Thoracic aorta (tissue), 2 donors: ENCODE measurements around the gene CFTR. TPM values are rescaled to one million over a fixed set of nuclear protein-coding genes. Genes with fewer than 3 reads are reported as not detected.

ENCODE experiments used
- ATAC-seq: fragments of 150-250 bp; one replicate; pipeline ENCODE4 v1.8.0; 2017; ENCODE audit warnings: low read depth; ENCODE audit not compliant: insufficient number of reproducible peaks, low FRiP score
- DNase-seq: peaks from one replicate; pipeline ENCODE4 v3.0.0-alpha.2; 2020; ENCODE audit warnings: low spot score
- H3K27ac ChIP-seq, 2 donors: fragments of 200-600 bp; sonication (generic); 1 replicate in 1 of 2; 2 replicates in 1 of 2; pipeline ENCODE4 v1.5.1; 2016; ENCODE audit warnings: mild to moderate bottlenecking in 2 of 2, moderate library complexity in 2 of 2
- H3K27me3 ChIP-seq: fragments of 200-600 bp; sonication (generic); replicated peaks from 2 replicates; pipeline ENCODE4 v1.6.0; 2016; ENCODE audit warnings: mild to moderate bottlenecking; ENCODE audit not compliant: insufficient read depth
- H3K36me3 ChIP-seq: fragments of 200-600 bp; sonication (generic); one replicate; pipeline ENCODE4 v1.5.1; 2016
- H3K4me1 ChIP-seq, 2 donors: fragments of 200-600 bp; sonication (generic); 1 replicate in 1 of 2; 2 replicates in 1 of 2; pipeline versions ENCODE4 v1.5.1 to v1.6.0; 2016; ENCODE audit warnings: low read depth in 2 of 2, mild to moderate bottlenecking in 1 of 2; ENCODE audit not compliant: control insufficient read depth in 1 of 2
- H3K4me3 ChIP-seq: fragments of 200-600 bp; sonication (generic); 2 replicates; pipeline ENCODE4 v1.5.1; 2016; ENCODE audit warnings: mild to moderate bottlenecking
- H3K9me3 ChIP-seq: fragments of 200-600 bp; sonication (generic); 2 replicates; pipeline ENCODE4 v1.5.1; 2016
- total RNA-seq, 2 donors: library from RNA; depleted of rRNA; stranded (reverse); fragments of >200 nt; gene quantifications; one replicate each; pipeline versions ENCODE4 v1.1.0 to v1.2.3, GENCODE V29; 2016
- TF ChIP-seq, protein P1 (sequence below): fragments of 200-600 bp; sonication (generic); IDR thresholded peaks from one replicate; pipeline ENCODE4 v1.5.1; 2019; ENCODE audit warnings: antibody characterized with exemption

The CFTR gene
- total RNA-seq, 2 donors from 2014 or later = 0.68 TPM; not detected in 1

DNA sequence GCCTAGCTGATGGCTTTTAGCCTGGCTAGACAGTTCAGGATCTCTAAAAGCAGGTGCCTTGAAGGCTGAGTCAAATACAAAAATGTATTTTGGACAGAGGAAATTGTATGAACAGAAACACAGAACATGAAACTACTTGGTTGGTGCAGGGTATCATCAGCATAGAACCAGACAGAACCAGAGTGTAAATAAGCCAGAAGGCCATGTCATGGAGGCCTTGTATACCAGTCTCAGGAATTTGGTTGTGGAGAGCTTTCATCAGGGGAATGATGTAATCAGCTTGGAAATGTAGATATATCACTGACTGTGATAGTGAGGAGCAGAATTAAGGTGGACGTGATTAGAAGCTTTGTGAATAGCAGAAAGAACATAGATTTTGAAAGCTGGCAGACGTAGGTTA lies 82.9 kb downstream of the CFTR start:
- ATAC-seq (no peak), DNase-seq (no peak)
- Histone ChIP-seq H3K27me3 (no peaks in the 10 kb centered on the region), H3K27ac (no peak overlapping the region), H3K9me3 (no peaks in the 10 kb centered on the region), H3K4me1 (no peaks in the 10 kb centered on the region), H3K36me3 (no peaks in the 10 kb centered on the region), H3K4me3 (no peak overlapping the region)
- TF ChIP-seq, protein P1, sequence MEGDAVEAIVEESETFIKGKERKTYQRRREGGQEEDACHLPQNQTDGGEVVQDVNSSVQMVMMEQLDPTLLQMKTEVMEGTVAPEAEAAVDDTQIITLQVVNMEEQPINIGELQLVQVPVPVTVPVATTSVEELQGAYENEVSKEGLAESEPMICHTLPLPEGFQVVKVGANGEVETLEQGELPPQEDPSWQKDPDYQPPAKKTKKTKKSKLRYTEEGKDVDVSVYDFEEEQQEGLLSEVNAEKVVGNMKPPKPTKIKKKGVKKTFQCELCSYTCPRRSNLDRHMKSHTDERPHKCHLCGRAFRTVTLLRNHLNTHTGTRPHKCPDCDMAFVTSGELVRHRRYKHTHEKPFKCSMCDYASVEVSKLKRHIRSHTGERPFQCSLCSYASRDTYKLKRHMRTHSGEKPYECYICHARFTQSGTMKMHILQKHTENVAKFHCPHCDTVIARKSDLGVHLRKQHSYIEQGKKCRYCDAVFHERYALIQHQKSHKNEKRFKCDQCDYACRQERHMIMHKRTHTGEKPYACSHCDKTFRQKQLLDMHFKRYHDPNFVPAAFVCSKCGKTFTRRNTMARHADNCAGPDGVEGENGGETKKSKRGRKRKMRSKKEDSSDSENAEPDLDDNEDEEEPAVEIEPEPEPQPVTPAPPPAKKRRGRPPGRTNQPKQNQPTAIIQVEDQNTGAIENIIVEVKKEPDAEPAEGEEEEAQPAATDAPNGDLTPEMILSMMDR = no peak

DNA sequence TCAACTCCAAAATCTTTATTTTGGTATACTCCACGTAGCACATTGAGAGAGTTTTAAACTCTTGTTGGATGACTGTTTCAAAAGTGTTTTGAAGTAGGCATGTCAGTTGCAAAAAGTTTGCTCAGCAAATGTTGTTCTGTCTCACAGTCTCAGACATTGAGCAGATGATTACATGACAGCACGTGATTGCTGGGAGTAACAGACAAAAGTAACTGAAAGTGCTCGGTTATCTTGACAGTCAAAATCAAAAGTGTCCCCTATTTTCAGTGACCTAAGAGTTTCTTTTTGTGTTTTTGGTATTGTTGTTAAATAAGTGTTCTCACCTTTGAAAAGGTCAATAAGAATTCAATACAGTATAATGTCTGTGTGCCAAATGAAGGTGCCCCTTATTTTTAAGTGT lies 84.3 kb downstream of the CFTR start:
- Histone ChIP-seq H3K27ac (no peak overlapping the region), H3K27me3 (no peaks in the 10 kb centered on the region), H3K4me3 (no peak overlapping the region), H3K36me3 (no peaks in the 10 kb centered on the region), H3K4me1 (no peaks in the 10 kb centered on the region), H3K9me3 (no peaks in the 10 kb centered on the region)
- ATAC-seq (no peak), DNase-seq (no peak)
- TF ChIP-seq, protein P1 = no peak

DNA sequence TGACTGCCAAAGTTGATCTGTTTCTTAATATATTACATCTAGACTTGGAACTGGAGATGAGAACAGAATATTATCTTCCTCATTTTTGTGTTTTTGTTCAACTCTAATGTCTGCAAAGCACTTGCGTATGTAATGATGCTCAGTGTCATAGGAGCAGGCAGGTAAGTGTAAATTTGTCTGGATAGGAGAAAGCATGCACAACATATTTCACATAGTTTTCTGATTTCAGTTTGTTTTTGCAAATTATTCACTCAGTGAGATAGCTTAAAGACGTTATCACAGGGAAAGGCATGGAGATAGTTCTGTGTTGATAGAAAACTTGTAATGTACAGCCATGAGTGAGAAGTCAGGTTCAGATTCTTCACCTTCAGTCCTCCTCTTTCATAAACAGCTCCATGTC lies 84.8 kb downstream of the CFTR start:
- Histone ChIP-seq H3K9me3 (no peaks in the 10 kb centered on the region), H3K36me3 (no peaks in the 10 kb centered on the region), H3K4me3 (no peak overlapping the region), H3K4me1 (no peaks in the 10 kb centered on the region), H3K27me3 (no peaks in the 10 kb centered on the region), H3K27ac (no peak overlapping the region)
- DNase-seq (no peak), ATAC-seq (no peak)
- TF ChIP-seq, protein P1 = no peak

DNA sequence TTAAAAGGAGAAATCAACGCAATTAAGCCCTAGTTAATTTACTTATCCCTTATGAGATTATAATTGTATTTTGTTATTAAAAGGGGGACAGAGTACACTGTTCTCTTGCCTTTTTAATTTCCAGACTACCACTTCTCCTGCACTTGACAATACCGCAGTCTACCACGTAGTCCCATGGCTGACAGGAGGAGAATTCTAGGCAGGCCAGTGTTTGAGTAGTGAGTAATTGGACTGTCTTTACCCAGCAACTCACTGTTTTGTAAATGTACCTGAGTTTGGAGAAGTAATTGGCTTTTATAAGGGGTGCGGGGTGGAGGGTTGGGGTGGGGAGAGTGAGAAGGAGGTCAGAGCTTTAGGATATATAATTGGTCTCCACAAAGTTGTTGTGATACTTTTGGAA lies 85.4 kb downstream of the CFTR start:
- no peak overlapping the region for H3K4me3 ChIP-seq
- H3K9me3 ChIP-seq = no peaks in the 10 kb centered on the region
- no peak overlapping the region for H3K27ac ChIP-seq
- H3K4me1 ChIP-seq = no peaks in the 10 kb centered on the region
- TF ChIP-seq, protein P1 = no peak
- ATAC-seq (no peak), DNase-seq (no peak)
- no peaks in the 10 kb centered on the region for H3K27me3 ChIP-seq
- H3K36me3 ChIP-seq = no peaks in the 10 kb centered on the region

DNA sequence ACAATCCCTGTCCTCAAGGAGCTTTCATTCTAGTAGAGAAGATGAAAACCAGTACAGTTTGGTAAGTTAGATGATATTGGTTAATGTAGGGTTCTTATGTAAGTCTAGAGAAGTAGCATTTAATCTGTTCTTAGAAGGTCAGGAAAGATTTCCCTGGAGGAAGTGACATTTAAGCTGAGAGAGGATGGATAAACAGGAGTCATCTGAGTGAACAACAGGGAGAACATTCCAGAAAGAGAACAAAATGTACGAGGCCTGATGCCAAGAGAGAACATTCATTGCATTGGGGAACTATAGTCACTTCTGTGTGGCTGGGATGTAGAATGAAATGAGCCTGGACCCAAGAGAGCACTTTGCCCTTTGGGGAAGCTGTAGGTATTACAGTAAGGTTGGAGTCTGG lies 88.0 kb downstream of the CFTR start:
- H3K36me3 ChIP-seq = no peaks in the 10 kb centered on the region
- no peak for ATAC-seq

More for the DNA sequence above, 88.0 kb downstream of the CFTR start:
- Histone ChIP-seq H3K27me3 (no peaks in the 10 kb centered on the region), H3K4me3 (no peak overlapping the region), H3K27ac (no peak overlapping the region), H3K9me3 (no peaks in the 10 kb centered on the region), H3K4me1 (no peaks in the 10 kb centered on the region)
- no peak for DNase-seq
- TF ChIP-seq, protein P1 = no peak
